A549 (cell line): ENCODE measurements around the gene RAB19.

ENCODE experiments used
- CTCF ChIP-seq: fragments of >200 bp; sonication (Bioruptor Twin); formaldehyde crosslinking; IDR thresholded peaks from 3 replicates; pipeline ENCODE4 v1.5.1; 2016
- FOSB ChIP-seq: fragments of 250-450 bp; sonication (Bioruptor Pico); IDR thresholded peaks from 2 replicates; pipeline ENCODE4 v1.5.0; 2020; ENCODE audit warnings: mild to moderate bottlenecking, moderate library complexity
- POLR2A ChIP-seq: IDR thresholded peaks from 2 replicates; pipeline ENCODE4 v1.6.1; 2012; ENCODE audit warnings: mild to moderate bottlenecking, low read length
- ZFP36 ChIP-seq: fragments of 450-650 bp; IDR thresholded peaks from 2 replicates; pipeline ENCODE4 v1.6.1; 2014; ENCODE audit warnings: borderline replicate concordance; ENCODE audit not compliant: partially characterized antibody
- TF ChIP-seq, protein P1 (sequence below): fragments of 200-600 bp; sonication (generic); IDR thresholded peaks from 2 replicates; pipeline ENCODE4 v1.6.1; 2016; ENCODE audit warnings: antibody characterized with exemption, mild to moderate bottlenecking, moderate library complexity

DNA sequence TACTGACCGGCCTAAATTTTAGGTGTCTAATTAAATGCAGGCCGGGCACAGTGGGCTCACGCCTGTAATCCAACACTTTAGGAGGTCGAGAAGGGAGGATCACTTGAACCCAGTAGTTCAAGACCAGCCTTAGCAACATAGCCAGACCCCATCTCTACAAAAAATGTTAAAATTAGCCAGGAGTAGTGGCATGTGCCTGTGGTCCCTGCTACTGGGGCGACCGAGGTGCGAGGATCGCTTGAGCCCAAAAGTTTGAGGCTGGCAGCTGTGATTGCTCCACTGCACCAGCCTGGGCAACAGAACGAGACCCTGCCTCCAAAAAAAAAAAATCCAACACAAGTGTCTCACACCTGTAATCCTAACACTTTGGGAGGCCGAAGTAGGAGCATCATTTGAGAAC, 5.0 kb upstream of the RAB19 start:
- TF ChIP-seq, protein P1, sequence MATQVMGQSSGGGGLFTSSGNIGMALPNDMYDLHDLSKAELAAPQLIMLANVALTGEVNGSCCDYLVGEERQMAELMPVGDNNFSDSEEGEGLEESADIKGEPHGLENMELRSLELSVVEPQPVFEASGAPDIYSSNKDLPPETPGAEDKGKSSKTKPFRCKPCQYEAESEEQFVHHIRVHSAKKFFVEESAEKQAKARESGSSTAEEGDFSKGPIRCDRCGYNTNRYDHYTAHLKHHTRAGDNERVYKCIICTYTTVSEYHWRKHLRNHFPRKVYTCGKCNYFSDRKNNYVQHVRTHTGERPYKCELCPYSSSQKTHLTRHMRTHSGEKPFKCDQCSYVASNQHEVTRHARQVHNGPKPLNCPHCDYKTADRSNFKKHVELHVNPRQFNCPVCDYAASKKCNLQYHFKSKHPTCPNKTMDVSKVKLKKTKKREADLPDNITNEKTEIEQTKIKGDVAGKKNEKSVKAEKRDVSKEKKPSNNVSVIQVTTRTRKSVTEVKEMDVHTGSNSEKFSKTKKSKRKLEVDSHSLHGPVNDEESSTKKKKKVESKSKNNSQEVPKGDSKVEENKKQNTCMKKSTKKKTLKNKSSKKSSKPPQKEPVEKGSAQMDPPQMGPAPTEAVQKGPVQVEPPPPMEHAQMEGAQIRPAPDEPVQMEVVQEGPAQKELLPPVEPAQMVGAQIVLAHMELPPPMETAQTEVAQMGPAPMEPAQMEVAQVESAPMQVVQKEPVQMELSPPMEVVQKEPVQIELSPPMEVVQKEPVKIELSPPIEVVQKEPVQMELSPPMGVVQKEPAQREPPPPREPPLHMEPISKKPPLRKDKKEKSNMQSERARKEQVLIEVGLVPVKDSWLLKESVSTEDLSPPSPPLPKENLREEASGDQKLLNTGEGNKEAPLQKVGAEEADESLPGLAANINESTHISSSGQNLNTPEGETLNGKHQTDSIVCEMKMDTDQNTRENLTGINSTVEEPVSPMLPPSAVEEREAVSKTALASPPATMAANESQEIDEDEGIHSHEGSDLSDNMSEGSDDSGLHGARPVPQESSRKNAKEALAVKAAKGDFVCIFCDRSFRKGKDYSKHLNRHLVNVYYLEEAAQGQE = no peak
- TF ChIP-seq ZFP36 (no peak), POLR2A (no peak), CTCF (no peak), FOSB (CRISPR knock-in tag) (no peak)
